Ramos (cell line): ENCODE data around the gene UGT8.
"Not testable (repeated sequence)": the region's sequence is repeated elsewhere in the genome, so short reads cannot be mapped to it uniquely, and the experiment has no call there.

ENCODE experiments used
- in situ Hi-C: fragments of 300-500 bp; cut with MboI; formaldehyde crosslinking; loops from one replicate; pipeline ENCODE4 v1.14.3; 2022; ENCODE audit warnings: low sequenced_read_pairs; ENCODE audit not compliant: unreplicated experiment

UGT8 gene

DNA sequence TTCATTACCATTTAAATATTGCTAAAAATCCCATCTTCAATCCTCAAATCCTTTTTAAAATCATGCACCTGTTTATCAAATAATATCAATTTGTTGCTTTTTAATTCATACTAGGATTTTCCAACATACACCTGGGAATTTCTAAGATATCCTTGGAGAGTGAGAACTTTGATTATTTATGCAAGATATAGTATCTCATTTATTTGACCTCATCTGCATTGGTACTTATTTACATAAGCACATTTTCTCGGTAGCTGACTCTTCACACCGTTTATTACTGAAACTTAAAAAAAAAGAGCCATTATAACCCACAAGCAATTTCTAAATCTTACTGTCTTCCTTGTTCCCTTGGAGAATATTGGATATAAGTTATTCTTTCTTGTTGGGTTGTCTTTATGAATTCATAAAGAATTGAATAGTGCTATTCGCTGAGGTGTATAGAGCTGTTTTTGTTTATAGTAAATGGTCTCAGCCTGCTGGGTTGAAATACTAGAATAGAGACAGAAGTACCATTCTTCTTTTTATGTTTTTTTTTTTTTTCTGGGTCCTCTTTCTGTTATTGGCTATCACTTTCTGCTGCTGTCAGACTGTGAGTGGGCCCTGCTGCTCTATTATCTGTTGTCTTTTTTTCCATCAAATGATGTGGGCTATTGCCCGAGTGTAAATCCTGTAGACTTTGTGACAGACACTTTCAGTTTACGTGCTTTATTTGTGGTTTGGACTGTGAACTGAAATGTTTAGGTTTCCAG lies 2.9 kb downstream of the UGT8 start:
- in situ Hi-C loops, result no loop called here

DNA sequence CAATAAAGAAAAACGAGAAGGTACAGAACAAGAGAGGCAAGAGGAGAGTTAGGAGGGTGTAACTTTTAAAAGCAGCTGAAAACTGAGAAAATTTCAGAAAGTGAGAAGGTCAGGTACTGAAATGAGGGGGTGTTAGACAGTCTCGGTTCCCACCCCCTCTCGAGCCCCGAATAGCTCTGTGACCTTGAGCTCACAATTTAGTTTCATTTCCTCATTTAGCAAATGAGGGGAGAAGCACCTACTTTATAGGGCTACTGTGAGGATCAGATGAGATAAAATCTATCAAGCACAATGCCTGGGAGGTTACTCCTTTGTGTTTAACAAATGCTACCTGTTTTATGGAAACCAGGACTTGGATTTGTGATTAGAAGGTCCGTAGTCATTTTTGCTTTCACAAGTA lies 4.9 kb downstream of the UGT8 start:
- in situ Hi-C loops, result no loop called here

DNA sequence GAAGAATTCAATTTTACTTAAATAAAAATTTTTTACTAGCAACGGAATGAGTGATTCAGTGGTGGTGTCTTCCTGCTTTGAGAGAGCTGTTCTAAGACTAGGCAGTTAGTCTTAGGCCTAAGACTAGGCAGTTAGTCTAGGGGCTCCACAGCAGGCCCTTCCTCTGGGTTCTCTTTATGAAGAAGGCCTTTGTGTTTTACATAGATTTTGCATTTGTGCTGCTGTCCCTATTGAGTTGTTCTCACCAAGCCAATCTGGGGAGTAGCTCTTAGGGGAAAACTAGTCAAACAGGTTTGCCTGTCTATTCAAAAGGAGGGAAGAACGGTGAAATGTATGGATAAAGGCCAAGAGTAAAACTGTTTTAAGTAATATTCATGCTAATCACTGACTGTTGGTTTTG lies 7.6 kb downstream of the UGT8 start:
- in situ Hi-C loops, result no loop called here

DNA sequence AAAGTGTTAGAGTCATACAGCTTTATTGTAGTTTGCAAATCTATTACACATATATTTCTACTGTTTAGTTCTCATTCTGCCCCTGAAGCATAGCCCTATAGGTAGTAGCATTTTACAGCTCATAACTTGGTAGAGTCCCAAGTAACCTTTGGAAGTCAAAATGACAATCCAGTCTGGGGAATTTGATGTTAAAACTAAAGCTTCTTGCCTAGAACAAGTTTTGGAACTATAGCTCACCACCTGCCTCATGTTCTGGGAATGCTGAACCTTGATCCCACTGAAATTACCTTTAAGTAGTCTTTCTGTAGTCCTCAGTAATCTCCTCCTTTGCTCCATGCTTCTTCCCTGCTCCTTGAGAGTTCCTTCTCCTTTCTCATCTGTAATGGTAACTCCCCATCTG lies 8.4 kb downstream of the UGT8 start:
- in situ Hi-C loops, result no loop called here

DNA sequence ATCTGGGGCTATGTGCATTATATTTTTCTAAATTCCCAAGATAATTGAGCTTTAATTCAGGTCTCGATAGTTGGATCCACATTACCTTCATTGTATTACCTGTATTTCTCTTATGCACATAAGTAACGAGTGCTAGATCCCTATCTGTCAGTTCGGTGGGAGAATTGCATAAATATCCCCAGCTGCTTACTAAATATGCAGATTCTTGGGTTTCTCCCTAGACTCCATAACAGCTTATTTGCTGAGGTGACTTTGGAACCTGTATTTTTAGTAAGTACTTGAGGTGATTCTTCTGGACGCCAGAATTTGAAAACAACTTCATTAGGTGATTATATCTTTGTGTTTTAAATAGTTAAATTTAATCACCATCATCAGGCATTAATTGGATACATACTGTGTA lies 15.0 kb downstream of the UGT8 start:
- in situ Hi-C loops, result no loop called here

DNA sequence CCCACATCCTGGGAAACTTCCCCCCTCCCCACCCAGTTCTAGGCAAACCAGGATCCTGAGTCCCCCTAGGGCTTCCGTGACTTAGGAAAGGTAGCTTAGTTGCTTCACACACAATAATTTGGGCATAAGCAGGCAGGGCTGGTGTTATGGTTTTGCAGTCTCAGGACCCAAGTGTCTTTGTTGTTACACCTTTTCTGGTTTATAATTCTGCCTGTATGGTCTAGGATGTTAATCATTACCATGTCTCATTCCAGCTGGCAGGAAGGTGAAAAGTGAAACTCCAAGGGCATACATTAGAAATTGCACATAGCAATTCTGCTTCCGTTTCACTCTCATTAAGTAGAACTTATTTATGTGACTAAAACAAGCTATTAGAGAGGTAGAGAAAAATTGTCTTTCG lies 16.8 kb downstream of the UGT8 start:
- in situ Hi-C loops, result no loop called here

DNA sequence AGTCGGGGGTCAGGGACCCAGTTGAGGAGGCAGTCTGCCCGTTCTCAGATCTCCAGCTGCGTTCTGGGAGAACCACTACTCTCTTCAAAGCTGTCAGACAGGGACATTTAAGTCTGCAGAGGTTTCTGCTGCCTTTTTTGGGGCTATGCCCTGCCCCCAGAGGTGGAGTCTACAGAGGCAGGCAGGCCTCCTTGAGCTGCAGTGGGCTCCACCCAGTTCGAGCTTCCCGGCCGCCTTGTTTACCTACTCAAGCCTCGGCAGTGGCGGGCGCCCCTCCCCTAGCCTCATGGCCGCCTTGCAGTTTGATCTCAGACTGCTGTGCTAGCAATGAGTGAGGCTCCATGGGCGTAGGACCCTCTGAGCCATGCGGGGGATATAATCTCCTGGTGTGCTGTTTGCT lies 17.4 kb downstream of the UGT8 start:
- in situ Hi-C loops, result not testable (repeated sequence)

DNA sequence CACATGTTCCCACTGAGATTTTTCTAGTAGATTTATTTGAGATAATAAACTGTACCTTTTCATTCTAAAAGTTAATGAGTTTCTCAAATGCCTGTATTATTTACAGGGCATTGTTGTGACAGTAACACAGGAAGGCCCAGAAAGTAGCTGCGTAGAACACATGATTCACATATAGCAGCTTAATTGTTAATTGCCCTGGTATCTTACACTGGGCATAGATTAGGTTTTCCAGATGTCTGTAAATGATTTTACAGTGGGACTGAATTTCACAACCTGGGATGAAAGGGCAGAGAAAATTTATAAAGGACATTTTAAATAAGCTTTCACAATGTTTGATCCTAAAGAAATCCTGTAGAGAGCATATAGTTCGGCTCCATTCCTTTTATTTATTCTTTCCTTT lies 27.6 kb downstream of the UGT8 start:
- in situ Hi-C loops, result no loop called here

DNA sequence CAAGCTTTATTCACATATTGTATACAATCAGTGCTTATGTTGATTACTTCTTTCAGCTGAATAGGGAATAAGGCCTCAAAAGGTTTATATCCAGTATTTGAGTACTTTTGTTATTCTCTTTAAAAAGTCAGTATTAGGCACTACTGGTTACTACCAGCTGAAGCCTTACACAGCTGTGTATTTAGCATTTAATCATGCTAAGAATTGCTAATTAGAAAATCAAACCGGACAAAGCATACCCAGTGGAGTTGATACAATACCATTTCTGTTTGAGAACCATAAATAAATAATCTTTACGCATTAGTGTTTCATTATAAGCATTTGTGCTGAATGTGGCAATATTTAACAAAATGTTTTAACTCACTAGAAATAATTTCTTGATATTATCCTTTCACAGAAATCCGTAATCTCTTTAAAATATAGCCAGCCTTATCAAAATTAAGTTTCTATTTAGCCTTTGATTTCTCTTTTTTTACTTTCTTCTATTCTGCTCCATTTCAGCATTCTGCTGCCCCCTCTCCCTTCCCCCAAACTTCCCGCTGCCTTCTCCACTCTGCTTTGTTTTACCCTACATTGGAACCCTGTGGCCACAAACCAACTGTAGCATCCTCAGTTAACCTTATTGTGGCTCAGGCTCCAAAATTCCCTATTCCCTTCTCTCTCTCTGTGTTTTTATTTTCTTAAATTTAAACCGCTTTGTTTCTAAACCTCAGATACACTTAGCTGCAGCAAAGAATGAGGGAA lies 37.8 kb downstream of the UGT8 start:
- in situ Hi-C loops, result no loop called here

DNA sequence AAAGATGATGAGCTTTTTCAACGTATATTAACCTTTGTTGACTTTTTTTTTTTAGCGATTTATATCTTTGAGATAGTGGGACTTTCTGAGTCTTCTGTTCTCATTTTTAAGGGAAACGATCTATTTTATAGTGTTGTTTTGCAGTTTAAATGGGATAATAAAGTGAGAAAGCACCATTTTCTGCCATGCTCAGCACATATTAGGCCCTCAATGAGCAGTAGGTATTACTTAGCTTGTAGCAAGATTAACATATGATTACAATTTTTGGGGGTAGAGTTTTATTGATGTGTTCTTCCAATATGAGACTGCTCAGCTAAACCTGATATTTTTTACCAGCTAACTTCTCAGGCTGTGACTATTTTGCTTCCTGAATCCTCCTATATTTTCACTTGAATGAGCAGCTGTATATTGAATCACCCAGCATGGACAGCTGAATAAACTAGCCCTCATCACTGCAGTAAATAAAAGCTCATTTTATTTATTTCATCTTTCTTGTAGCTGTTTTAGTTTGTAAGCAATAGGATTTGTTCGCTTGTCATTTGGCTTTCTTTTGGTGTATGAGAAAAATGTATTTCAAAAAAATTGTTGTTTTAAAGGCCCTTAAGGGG lies 43.7 kb downstream of the UGT8 start:
- in situ Hi-C loops, result no loop called here

DNA sequence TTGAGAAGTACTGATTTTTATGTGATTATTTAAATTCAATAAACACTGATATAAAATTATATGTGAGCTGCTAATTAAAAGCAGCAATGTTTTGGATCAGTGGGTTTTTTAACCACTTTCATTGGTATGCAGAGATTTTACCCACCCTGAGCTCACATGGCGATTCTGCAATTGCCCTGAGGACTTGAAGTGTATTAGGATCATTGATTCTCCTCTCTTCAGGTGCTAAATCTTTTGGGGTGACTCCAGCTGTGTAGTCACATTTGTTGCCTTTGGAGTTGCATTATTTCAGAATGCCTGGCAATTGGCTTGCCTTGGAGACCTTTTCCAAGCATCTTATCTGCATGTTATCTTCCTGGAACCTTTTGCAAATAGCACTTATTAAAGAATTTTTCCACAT lies 51.3 kb downstream of the UGT8 start:
- in situ Hi-C loops, result no loop called here

DNA sequence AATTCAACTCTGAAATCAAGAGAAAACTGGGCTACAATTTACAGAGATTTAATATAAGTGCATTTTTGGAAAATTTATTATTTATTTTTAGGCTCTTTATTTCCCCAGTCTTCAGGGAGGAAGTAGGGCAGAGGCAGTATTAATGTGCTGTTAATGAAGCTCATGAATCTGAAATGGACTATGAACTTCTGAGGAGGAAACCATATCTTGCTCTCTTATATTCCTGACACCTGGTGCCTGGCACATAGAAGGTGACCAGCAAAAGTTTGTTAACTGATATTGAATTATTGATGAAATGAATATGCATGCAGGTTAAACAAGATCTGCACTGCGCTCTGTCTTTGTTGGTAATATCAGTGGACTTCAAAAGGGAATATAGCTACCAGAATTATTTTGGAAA lies 55.1 kb downstream of the UGT8 start:
- in situ Hi-C loops, result no loop called here

DNA sequence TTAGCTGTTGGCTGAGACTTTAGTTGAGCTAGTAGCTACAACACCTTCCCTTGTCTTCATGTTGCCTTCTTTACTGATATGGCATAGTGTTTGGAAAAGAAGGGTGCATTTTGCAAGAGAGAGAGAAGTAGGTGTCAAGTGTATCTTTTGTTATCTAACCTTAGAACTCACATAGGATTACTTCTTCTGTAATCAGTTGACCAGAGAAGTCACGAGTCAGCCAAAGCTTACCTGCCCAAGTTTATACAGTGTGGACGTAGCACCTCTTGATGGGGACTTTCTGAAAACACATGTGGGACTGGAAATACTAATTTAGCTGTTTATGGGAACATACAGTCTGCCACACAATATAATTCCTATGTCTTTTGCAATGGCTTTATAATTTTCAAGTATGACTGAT lies 56.0 kb downstream of the UGT8 start:
- in situ Hi-C loops, result no loop called here

DNA sequence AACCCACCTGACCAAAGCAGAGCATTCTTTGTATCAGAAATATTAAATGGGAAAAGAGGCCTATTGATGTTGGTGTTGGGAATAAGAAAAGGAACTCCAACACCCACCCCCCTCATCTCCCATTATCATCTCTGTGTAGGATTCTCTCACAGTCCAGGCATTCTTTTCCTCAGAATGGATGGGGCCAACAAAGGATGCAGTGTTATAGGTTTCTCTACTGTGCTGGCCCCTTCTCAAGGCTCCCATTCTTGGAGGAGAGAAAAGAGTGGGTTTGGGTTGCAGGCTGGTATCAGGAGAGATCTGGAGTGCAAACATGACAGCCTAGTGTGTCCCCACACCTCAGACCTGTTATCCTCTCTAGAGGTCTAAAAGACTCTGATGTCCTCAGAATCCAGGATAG lies 59.6 kb downstream of the UGT8 start:
- in situ Hi-C loops, result no loop called here

DNA sequence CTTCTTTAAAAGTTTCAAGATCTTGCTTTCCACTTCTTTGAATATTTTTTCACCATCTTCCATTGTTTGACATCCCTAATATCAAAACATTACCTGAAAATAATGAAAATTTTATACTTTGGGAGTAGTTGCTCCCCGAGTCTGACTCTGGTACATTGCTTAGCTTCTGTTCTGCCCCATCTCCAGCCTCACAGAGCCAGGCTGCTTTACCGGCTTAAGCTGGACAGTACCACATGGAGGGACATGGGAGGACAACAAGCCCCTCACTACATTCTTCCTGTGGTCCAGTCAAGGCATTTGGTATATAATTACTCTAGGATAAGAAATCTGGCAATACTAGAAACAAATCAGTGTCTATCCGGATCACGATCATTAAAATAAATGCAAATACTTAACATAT lies 60.2 kb downstream of the UGT8 start:
- in situ Hi-C loops, result no loop called here

DNA sequence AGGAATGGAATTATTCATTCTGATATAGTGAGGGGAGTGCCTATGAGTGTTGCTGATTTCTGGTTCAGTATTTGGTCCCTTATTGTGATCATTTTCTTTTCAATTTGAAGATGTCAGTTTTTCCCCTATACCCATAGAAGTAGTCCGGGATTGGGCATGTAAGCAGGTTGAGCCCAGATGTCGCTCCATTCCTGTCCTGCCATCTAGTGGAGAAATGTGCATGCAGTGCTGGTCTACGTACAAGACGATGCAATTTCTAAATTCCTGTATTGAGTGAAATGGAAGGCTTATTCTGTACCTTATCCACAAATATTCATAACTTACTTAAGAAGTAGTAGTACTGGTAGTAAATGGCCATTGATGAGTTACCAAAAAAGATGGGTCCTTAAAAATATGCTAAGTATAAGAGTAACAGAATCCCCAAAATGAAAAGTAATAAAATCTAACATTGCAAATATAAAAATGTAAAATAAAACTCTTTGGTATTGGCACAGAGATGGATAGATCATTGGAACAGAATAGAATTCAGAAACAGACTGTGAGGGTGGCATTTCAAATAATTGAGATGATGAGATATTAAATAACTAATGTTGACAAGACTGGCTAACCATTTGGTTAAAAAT lies 60.9 kb downstream of the UGT8 start:
- in situ Hi-C loops, result no loop called here

DNA sequence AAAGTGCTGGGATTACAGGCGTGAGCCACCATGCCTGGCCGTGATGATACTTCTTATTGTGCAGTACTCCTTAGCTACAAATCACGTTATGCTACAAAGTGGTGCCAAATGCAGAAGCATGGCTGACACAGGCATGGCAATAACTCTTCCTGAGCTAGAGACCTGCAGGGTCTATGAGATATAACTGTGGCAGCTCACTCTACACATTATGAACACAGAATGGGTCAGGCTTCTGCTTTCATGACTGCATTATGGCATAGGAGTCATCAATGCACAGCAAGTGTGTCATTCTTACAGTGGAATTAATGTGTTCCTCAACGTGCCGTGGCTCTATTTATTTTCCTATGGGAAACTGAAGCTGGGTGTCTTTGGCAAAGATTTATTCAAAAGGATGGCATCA lies 64.5 kb downstream of the UGT8 start:
- in situ Hi-C loops, result no loop called here

DNA sequence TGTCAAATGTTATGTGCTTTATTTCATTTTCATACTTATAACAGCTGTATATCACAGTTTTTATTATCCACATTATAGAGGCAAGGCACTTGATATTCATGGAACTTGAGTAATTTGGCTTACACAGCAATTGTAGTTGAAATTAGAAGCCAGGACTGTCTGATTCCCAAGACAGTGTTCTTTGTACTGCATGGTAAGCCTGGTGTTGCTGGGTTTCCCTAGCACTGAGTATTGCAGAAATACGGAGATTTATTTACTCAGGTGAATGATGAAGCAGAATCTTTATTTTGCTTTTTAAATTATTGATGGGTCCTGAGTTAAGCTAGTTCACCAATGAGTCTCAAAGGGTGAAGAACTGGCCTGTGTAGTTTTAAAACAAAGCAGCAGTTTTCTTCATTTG lies 70.0 kb downstream of the UGT8 start:
- in situ Hi-C loops, result no loop called here

DNA sequence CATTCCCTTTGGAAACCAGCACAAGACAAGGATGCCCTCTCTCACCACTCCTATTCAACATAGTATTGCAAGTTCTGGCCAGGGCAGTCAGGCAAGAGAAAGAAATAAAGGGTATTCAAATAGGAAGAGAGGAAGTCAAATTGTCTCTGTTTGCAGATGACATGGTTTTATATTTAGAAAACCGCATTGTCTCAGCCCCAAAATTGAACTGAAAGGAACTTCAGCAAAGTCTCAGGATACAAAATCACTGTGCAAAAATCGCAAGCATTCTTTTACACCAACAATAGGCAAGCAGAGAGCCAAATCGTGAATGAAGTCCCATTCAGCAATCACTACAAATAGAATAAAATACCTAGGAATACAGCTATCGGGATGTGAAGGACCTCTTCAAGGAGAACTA lies 72.1 kb downstream of the UGT8 start:
- in situ Hi-C loops, result not testable (repeated sequence)

DNA sequence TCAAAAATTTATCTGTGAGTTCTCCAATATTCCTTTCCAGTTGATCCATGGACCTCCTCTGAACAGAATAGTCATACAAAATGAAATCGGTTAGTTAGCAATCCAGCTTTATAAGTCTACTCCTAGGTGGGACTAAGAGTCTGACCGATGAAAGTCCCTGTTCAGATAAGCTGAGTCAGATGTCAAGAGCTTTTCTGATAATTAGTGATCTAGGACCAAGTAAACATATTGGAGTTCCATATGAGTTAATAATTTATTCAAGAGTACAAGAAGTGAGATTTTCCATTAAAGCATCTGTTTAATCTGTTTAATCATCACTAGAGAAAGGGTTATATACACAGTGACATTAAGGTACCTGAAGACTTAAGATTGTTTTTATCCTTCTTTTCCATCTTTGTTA lies 74.7 kb downstream of the UGT8 start:
- in situ Hi-C loops, result no loop called here

DNA sequence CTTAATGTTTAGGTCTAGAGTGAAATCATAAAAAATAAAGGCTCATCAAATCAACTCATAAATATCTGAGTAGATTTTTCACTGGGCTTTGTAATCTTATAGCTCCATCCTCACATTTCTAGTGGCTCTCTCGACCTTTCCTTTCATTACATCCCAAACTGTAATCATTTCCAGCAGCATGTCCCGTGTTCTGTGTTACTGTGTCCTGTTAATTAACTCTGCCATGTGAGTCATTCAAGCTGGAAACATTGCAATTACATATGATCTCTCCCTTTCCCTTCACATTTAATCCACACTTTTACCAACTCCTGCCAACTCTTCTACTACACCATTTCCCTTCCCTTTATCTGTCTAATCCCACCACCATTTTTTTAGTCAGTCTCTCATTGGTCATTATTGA lies 75.5 kb downstream of the UGT8 start:
- in situ Hi-C loops, result no loop called here
